GM18873 (cell line): ENCODE measurements around the gene TOR4A.
"Not testable (repeated sequence)": the region's sequence is repeated elsewhere in the genome, so short reads cannot be mapped to it uniquely, and the experiment has no call there.

Experiments
- ATAC-seq: cut with Tn5 transposase; IDR thresholded peaks from one replicate; pipeline ENCODE4 v1.9.1; 2021; ENCODE audit warnings: mild to moderate bottlenecking, moderate library complexity, moderate number of reproducible peaks; ENCODE audit not compliant: unreplicated experiment, low FRiP score

Gene TOR4A

GRCh38 chr9:137237759-137238726, 39.5 kb upstream of the TOR4A start:
- no peak for ATAC-seq

GRCh38 chr9:137239541-137240200, 37.9 kb upstream of the TOR4A start:
- ATAC-seq: not testable (repeated sequence)

- ATAC-seq: peak; percentile 7
Observed at GRCh38 chr9:137240318-137240840, 37.1 kb upstream of the TOR4A start.

- ATAC-seq: peak; percentile 77
Observed at GRCh38 chr9:137240841-137241489, 36.6 kb upstream of the TOR4A start, which contains the start of gene TUBB4B. TSS of gene TUBB4B (plus strand) at chr9:137241287. CDS start at chr9:137241361, 74 bp downstream.

GRCh38 chr9:137241490-137242268, 35.8 kb upstream of the TOR4A start:
- ATAC-seq: peak; percentile 3

- ATAC-seq: no peak
Observed at GRCh38 chr9:137242269-137243203, 35.0 kb upstream of the TOR4A start.

GRCh38 chr9:137243266-137243625, 34.3 kb upstream of the TOR4A start:
- ATAC-seq: not testable (repeated sequence)

GRCh38 chr9:137243626-137244485, 33.7 kb upstream of the TOR4A start:
- no peak for ATAC-seq

GRCh38 chr9:137244486-137245449, 32.8 kb upstream of the TOR4A start:
- ATAC-seq: no peak

- ATAC-seq: no peak
Observed at GRCh38 chr9:137245450-137246421, 31.8 kb upstream of the TOR4A start.

GRCh38 chr9:137247135-137247915, 30.2 kb upstream of the TOR4A start:
- no peak for ATAC-seq

GRCh38 chr9:137247916-137248175, 29.7 kb upstream of the TOR4A start:
- no peak for ATAC-seq

- no peak for ATAC-seq
Observed at GRCh38 chr9:137250329-137251193, 27.0 kb upstream of the TOR4A start.

- ATAC-seq: no peak
Observed at GRCh38 chr9:137251194-137251461, 26.4 kb upstream of the TOR4A start, which contains the start of gene STPG3. TSS of gene STPG3 (plus strand) at chr9:137251286. CDS start at chr9:137251287, 1 bp downstream.
